HG02763 (cell line): ENCODE data around the gene ATP9A.
"Not testable (repeated sequence)": the region's sequence is repeated elsewhere in the genome, so short reads cannot be mapped to it uniquely, and the experiment has no call there.

Experiments
- ATAC-seq: cut with Tn5 transposase; IDR thresholded peaks from one replicate; pipeline ENCODE4 v1.9.1; 2021; ENCODE audit warnings: mild to moderate bottlenecking, moderate library complexity; ENCODE audit not compliant: unreplicated experiment

Gene ATP9A

GRCh38 chr20:51797357-51798025 lies 29.3 kb upstream of the ATP9A start:
- no peak for ATAC-seq

GRCh38 chr20:51796340-51796739 lies 28.1 kb upstream of the ATP9A start:
- no peak for ATAC-seq

- no peak for ATAC-seq
These were observed 24.8 kb upstream of the ATP9A start for GRCh38 chr20:51792960-51793359.

GRCh38 chr20:51791626-51792025 lies 23.4 kb upstream of the ATP9A start:
- no peak for ATAC-seq

GRCh38 chr20:51790256-51790655 lies 22.1 kb upstream of the ATP9A start:
- ATAC-seq: no peak

- ATAC-seq: no peak
These were observed 21.2 kb upstream of the ATP9A start for GRCh38 chr20:51789434-51789833.

GRCh38 chr20:51788822-51789221 lies 20.6 kb upstream of the ATP9A start:
- no peak for ATAC-seq

- no peak for ATAC-seq
These were observed 16.1 kb upstream of the ATP9A start for GRCh38 chr20:51784299-51784698.

- ATAC-seq: not testable (repeated sequence)
These were observed 10.1 kb upstream of the ATP9A start for GRCh38 chr20:51778229-51778759.

- no peak for ATAC-seq
These were observed 7.1 kb upstream of the ATP9A start for GRCh38 chr20:51775241-51775640.

GRCh38 chr20:51772236-51772635 lies 4.0 kb upstream of the ATP9A start:
- ATAC-seq: no peak

- ATAC-seq: no peak
These were observed 1.9 kb upstream of the ATP9A start for GRCh38 chr20:51769976-51770615.

GRCh38 chr20:51768759-51769517 lies 748 bp upstream of the ATP9A start:
- ATAC-seq: no peak

- no peak for ATAC-seq
These were observed 960 bp downstream of the ATP9A start for GRCh38 chr20:51766994-51767866.

GRCh38 chr20:51765381-51765780 lies 2.8 kb downstream of the ATP9A start:
- ATAC-seq: not testable (repeated sequence)

GRCh38 chr20:51763965-51764602 lies 4.1 kb downstream of the ATP9A start:
- no peak for ATAC-seq

GRCh38 chr20:51760905-51761546 lies 7.2 kb downstream of the ATP9A start:
- ATAC-seq: no peak

GRCh38 chr20:51759769-51760510 lies 8.2 kb downstream of the ATP9A start:
- ATAC-seq: no peak

- ATAC-seq: no peak
These were observed 9.1 kb downstream of the ATP9A start for GRCh38 chr20:51758978-51759544.
